A673 (cell line): ENCODE data around the gene KCNQ1. TPM values are rescaled to one million over a fixed set of nuclear protein-coding genes. Genes with fewer than 3 reads are reported as not detected.

Source experiments
- BruUV-seq: library from RNA; stranded (reverse); fragments of 400-500 nt; replicated peaks from 2 replicates; lab custom pipeline; 2021; lab: Mats Ljungman, UMichigan
- CTCF ChIA-PET: fragments of 300-600 bp; sonication (Branson Sonifier 250); formaldehyde crosslinking; loops from one replicate; lab custom pipeline; 2022; ENCODE audit warnings: antibody characterized with exemption; lab: Charles Lee
- POLR2A ChIA-PET: fragments of 300-600 bp; sonication (Branson Sonifier 250); formaldehyde crosslinking; loops from one replicate; lab custom pipeline; 2022; ENCODE audit warnings: antibody characterized with exemption; ENCODE audit not compliant: low non-redundant PET; lab: Charles Lee
- DNase-seq: peaks from one replicate; pipeline ENCODE4 v3.0.0-alpha.2; 2015; ENCODE audit warnings: low spot score
- H3K27ac ChIP-seq: fragments of 200-600 bp; sonication (generic); 2 replicates; pipeline ENCODE4 v1.5.1; 2016; ENCODE audit warnings: mixed run types, low read depth, mild to moderate bottlenecking, mixed read lengths, antibody characterized with exemption, low read length; ENCODE audit not compliant: poor library complexity, severe bottlenecking
- H3K27me3 ChIP-seq: fragments of 200-600 bp; sonication (generic); replicated peaks from 2 replicates; pipeline ENCODE4 v1.6.1; 2017; ENCODE audit warnings: mixed run types, low read depth, mild to moderate bottlenecking, mixed read lengths, antibody characterized with exemption, low read length; ENCODE audit not compliant: insufficient read depth, poor library complexity
- H3K36me3 ChIP-seq: fragments of 200-600 bp; sonication (generic); 2 replicates; pipeline ENCODE4 v1.6.1; 2016; ENCODE audit warnings: mixed run types, mild to moderate bottlenecking, mixed read lengths, antibody characterized with exemption, low read length; ENCODE audit not compliant: insufficient read depth, poor library complexity, severe bottlenecking
- H3K4me1 ChIP-seq: fragments of 200-600 bp; sonication (generic); 2 replicates; pipeline ENCODE4 v1.6.1; 2017; ENCODE audit warnings: mixed run types, mild to moderate bottlenecking, mixed read lengths, antibody characterized with exemption, low read length; ENCODE audit not compliant: insufficient read depth, poor library complexity, severe bottlenecking
- H3K4me3 ChIP-seq: fragments of 200-600 bp; sonication (generic); 2 replicates; pipeline ENCODE4 v1.5.1; 2016; ENCODE audit warnings: low read depth, mixed run types, mild to moderate bottlenecking, mixed read lengths, low read length; ENCODE audit not compliant: poor library complexity, severe bottlenecking
- H3K9me3 ChIP-seq: fragments of 200-600 bp; sonication (generic); 2 replicates; pipeline ENCODE4 v1.6.1; 2016; ENCODE audit warnings: mixed run types, low read depth, mild to moderate bottlenecking, mixed read lengths, antibody characterized with exemption, low read length; ENCODE audit not compliant: poor library complexity, severe bottlenecking
- EZH2 ChIP-seq: fragments of 200-600 bp; sonication (generic); IDR thresholded peaks from 2 replicates; pipeline ENCODE4 v1.6.1; 2017; ENCODE audit warnings: borderline replicate concordance, low read depth, mild to moderate bottlenecking, mixed read lengths, antibody characterized with exemption, low read length; ENCODE audit not compliant: poor library complexity, severe bottlenecking
- intact Hi-C: fragments of 100-400 bp; cut with micrococcal nuclease; formaldehyde crosslinking; loops from one replicate; pipeline ENCODE4 v1.10.0; 2022; ENCODE audit not compliant: unreplicated experiment
- total RNA-seq: library from RNA; stranded (reverse); gene quantifications from 2 replicates; pipeline ENCODE4 v1.2.3, GENCODE V29; 2021
- TF ChIP-seq, protein P1 (sequence below): fragments of 300-800, 200-600 bp; sonication (generic); conservative IDR thresholded peaks from 2 replicates; pipeline ENCODE4 v1.5.1; 2017; ENCODE audit warnings: low read depth, mild to moderate bottlenecking, antibody characterized with exemption, low read length, moderate library complexity, mixed read lengths

KCNQ1 gene
- total RNA-seq, 1 experiment from 2014 or later, result not detected

DNA sequence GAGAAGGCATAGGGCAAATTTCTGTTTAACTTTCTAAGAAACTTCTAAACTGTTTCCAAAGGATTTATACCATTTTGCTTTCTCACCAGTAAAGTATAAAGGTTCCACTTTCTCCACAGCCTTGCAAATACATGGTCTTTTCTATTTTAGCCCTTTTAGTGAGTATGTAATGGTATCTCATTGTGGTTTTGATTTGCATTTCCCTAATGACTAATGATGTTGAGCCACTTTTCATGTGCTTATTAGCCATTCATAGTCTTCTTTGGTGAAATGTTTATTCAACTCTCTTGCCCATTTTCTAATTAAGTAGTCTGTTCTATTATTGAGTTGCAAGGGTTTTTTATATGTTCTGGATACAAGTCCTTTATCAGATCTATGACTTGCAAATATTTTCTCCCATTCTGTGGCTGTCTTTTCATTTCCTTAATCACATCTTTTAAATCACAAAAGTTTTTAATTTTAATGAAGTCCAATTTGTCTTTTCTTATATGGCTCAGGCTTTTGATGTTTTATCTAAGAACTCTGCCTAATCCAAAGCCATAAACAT, 338.8 kb downstream of the KCNQ1 start:
- Histone ChIP-seq H3K27ac (no peak overlapping the region), H3K9me3 (peaks cover 6% of the 10 kb centered on the region), H3K4me3 (no peak overlapping the region), H3K27me3 (peaks cover 20% of the 10 kb centered on the region), H3K4me1 (no peaks in the 10 kb centered on the region), H3K36me3 (no peaks in the 10 kb centered on the region)
- ChIA-PET POLR2A (no interaction called here), CTCF (no interaction called here)
- no TSS peak for BruUV-seq
- intact Hi-C loops, result no loop called here
- no peak for DNase-seq
- TF ChIP-seq, protein P1, sequence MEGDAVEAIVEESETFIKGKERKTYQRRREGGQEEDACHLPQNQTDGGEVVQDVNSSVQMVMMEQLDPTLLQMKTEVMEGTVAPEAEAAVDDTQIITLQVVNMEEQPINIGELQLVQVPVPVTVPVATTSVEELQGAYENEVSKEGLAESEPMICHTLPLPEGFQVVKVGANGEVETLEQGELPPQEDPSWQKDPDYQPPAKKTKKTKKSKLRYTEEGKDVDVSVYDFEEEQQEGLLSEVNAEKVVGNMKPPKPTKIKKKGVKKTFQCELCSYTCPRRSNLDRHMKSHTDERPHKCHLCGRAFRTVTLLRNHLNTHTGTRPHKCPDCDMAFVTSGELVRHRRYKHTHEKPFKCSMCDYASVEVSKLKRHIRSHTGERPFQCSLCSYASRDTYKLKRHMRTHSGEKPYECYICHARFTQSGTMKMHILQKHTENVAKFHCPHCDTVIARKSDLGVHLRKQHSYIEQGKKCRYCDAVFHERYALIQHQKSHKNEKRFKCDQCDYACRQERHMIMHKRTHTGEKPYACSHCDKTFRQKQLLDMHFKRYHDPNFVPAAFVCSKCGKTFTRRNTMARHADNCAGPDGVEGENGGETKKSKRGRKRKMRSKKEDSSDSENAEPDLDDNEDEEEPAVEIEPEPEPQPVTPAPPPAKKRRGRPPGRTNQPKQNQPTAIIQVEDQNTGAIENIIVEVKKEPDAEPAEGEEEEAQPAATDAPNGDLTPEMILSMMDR, result no peak
- TF ChIP-seq EZH2, result no peak

DNA sequence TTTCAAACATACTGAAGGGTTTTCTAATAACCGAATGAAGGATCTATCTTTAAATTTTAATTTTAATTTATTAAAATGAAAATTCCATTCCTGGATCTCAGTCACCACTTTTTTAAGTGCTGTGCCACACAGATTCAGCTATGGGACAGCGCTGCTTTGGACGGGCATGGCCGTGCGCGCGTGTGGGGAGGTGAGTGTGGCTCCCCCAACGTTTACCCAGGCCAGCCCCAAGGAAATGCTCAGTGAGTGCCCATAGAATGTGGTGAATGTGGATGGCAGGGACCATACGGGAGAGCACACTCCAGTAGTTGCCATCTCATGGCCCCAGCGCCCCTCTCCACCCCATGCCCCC, 343.0 kb downstream of the KCNQ1 start:
- BruUV-seq, result no TSS peak
- DNase-seq, result no peak
- intact Hi-C loops, result no loop called here
- POLR2A ChIA-PET, result no interaction called here
- CTCF ChIA-PET, result interaction anchor here (0.6 kb wide), 1 partner anchor 12 kb away, joined by 4 read pairs; no protein-coding TSS in a partner anchor
- peaks cover 26% of the 10 kb centered on the region for H3K27me3 ChIP-seq
- peaks cover 6% of the 10 kb centered on the region for H3K9me3 ChIP-seq
- H3K4me1 ChIP-seq, result no peaks in the 10 kb centered on the region
- no peak for TF ChIP-seq EZH2
- TF ChIP-seq, protein P1, result no peak
- H3K36me3 ChIP-seq, result no peaks in the 10 kb centered on the region
- no peak overlapping the region for H3K27ac ChIP-seq
- no peak overlapping the region for H3K4me3 ChIP-seq

DNA sequence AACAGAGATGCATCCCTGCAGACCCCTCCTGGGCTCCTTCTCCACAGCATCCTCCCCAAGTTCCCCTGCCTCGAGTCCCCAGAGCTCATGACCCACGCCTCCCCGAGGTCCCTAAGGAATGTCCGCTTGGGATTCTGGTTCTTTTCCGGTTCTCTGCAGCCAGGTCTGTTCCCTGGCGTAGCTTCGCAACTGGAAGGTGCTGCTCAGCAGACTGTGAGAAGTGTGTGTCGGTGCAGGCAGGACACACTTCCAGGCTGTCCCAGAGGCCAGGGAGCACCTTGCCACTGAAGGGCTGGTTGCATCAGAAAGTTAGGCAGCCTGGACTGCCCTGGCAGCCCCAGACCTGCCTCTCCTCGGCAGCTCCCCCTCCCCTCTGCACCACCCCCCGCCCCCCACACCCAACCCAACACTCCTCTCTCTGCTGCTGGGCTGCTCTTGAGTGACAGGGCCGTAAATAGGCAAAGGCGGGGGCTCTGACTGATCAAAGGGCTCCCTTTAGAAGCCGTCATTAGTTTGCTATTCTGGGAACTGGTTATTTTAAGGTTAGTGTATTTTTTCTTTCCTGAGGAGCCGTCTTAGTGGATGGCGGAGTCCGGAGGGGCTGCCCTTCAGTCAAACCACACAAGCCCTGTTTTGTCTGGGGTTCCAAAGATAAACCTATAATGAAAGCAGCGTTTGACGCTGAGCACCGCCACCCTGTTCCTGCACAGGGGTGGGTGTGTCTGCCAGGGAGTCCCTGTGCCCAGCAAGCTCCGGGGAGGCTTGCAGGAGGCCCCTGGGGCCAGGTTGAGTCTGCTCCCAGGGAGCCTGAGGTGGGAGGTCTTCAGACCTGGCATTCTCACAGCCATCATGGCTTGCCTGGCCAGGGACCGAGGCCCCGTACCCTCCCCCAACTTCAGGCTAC, 343.6 kb downstream of the KCNQ1 start:
- no TSS peak for BruUV-seq

More for the DNA sequence above, 343.6 kb downstream of the KCNQ1 start:
- no peak overlapping the region for H3K27ac ChIP-seq
- POLR2A ChIA-PET, result no interaction called here
- CTCF ChIA-PET, result no interaction called here
- TF ChIP-seq EZH2, result no peak
- TF ChIP-seq, protein P1, result no peak
- intact Hi-C loops, result no loop called here
- no peak for DNase-seq
- H3K9me3 ChIP-seq, result peaks cover 6% of the 10 kb centered on the region
- no peak overlapping the region for H3K4me3 ChIP-seq
- H3K4me1 ChIP-seq, result no peaks in the 10 kb centered on the region
- H3K36me3 ChIP-seq, result no peaks in the 10 kb centered on the region
- peaks cover 26% of the 10 kb centered on the region for H3K27me3 ChIP-seq
